GM13976 (cell line): Measurements from ENCODE around the gene LGALS9.

Source experiments
- DNase-seq: peaks from one replicate; pipeline ENCODE4 v3.0.0; 2012; ENCODE audit warnings: low spot score
- CTCF ChIP-seq: IDR thresholded peaks from 2 replicates; pipeline ENCODE4 v1.5.1; 2012; ENCODE audit warnings: borderline replicate concordance, mild to moderate bottlenecking; ENCODE audit not compliant: insufficient read depth; ENCODE audit errors: extremely low read depth, missing control alignments, control extremely low read depth
- in situ Hi-C: fragments of 300-500 bp; cut with MboI; formaldehyde crosslinking; loops from one replicate; pipeline ENCODE4 v1.12.0; 2022; ENCODE audit warnings: low sequenced_read_pairs, mixed read lengths, inconsistent platforms; ENCODE audit not compliant: unreplicated experiment

Gene LGALS9

GRCh38 chr17:27601975-27602302 is 29.0 kb upstream of the LGALS9 start:
- no peak for TF ChIP-seq CTCF
- in situ Hi-C loops = loop anchor here (10.0 to 25.0 kb wide), 3 partner anchors 53 to 390 kb away; no protein-coding TSS in a partner anchor
- no peak for DNase-seq

- peak; percentile 84 for TF ChIP-seq CTCF
- peak; percentile 87 for DNase-seq
- in situ Hi-C loops = loop anchor here (10.0 to 25.0 kb wide), 3 partner anchors 52 to 391 kb away; no protein-coding TSS in a partner anchor
Measured at GRCh38 chr17:27602721-27603420, 28.1 kb upstream of the LGALS9 start.

DNA sequence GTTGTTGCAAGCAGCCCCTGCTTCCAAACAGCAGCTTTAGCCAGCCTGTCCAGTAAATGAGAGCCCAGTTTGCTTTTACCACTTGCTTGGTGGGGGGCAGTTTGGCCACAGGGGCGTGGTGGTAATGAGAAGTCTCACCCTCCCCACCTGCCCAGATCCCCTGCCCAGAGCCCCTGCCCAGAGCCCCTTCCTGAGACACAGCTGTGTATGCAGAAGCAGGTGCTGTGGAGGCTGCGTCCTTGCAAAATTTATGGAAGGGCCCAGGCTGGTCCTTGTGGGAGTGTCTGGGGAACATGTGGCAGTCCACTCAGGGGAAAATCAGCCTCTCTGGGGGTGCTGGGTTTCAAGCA is 27.6 kb upstream of the LGALS9 start:
- TF ChIP-seq CTCF = no peak
- DNase-seq = no peak
- in situ Hi-C loops = loop anchor here (10.0 to 25.0 kb wide), 3 partner anchors 51 to 391 kb away; no protein-coding TSS in a partner anchor

DNA sequence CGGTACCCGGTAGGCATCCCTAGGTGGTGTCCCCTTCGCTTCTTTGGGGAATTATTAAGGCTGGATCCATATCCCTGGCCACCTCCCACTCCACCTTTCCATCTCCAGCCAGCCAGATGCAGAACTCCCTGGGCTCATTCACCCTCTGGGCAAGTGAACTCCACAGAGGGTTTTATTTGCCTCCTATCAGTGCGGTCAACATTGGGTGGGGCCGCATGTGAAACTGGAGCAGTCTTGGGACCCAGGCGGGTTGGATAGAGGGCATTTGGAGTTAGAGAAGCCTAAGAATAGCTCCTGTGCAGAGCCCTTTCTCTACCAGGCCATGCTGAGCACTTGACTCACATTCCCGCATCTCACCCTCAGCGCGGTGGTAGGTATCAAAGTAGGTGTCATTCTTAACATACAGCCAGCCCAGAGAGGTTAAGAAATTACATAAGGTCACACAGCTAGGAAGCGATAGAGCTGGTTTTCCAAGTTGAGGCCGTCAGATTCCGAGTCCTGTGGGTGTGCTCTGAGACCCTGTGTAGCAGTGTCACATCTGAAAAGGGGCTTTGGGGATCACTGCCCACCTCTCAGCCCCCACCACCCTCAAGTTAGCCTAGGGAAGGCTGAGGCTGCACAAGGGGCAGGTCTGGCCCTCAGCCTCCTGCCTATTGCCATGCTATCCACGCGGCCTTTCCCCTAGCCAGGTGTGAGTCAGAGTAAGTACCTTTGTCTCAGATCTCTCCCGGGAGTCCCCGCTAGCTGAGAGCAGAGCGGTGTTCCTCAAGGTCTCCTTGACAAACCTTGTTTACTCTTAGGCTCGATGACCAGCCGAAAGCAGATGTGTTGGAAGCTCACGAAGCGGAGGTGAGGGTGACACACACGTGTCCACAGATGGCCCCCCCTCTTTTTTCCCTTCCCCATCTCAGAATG is 26.9 kb upstream of the LGALS9 start:
- DNase-seq = no peak
- TF ChIP-seq CTCF = no peak

DNA sequence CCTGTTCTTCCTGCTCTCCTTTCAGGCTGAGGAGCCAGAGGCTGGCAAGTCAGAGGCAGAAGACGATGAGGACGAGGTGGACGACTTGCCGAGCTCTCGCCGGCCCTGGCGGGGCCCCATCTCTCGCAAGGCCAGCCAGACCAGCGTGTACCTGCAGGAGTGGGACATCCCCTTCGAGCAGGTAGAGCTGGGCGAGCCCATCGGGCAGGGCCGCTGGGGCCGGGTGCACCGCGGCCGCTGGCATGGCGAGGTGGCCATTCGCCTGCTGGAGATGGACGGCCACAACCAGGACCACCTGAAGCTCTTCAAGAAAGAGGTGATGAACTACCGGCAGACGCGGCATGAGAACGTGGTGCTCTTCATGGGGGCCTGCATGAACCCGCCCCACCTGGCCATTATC is 25.6 kb upstream of the LGALS9 start:
- in situ Hi-C loops = loop anchor here (10.0 to 25.0 kb wide), 3 partner anchors 49 to 393 kb away; no protein-coding TSS in a partner anchor
- no peak for DNase-seq
- no peak for TF ChIP-seq CTCF

More for the DNA sequence above, 26.9 kb upstream of the LGALS9 start:
- in situ Hi-C loops = loop anchor here (10.0 to 25.0 kb wide), 3 partner anchors 51 to 392 kb away; no protein-coding TSS in a partner anchor

DNA sequence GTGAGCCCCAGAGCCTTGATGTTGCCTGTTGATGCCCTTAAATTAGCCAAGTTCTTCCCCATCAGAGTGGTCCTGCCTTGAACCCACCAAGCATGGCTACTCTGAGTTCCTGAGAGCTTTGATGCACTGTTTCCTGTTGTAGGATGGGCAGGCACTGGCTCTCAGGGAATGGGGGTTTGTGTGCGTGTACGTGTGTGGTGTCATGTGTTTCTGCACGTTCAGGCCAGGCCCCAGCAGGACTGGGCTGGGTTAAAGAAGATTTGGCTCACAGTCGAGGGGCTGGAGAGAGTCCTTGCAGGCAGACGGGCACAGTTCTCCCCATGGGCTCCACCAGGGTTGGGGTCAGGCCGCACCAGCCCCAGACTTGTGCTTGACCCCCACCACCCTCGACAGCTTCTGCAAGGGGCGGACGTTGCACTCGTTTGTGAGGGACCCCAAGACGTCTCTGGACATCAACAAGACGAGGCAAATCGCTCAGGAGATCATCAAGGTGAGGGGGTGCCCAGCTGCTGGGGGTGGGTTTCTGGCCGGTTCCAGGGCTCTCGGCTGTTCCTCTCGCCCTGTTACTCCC is 23.4 kb upstream of the LGALS9 start:
- in situ Hi-C loops = loop anchor here (10.0 to 25.0 kb wide), 3 partner anchors 47 to 395 kb away; no protein-coding TSS in a partner anchor
- no peak for TF ChIP-seq CTCF
- DNase-seq = no peak
